Measurements from ENCODE around the gene RBM15B. TPM values are rescaled to one million over a fixed set of nuclear protein-coding genes. Genes with fewer than 3 reads are reported as not detected.

RBM15B gene
- polyA plus RNA-seq, 3 donors, result 7.1 to 10.3 (median 9.1) TPM

GRCh38 chr3:51384055-51384725, 6.9 kb upstream of the RBM15B start:
- peak overlapping the region; percentile 100 for H2AFZ ChIP-seq (ENCODE audit: insufficient read depth, low read depth, low read length, poor library complexity, severe bottlenecking)
- Mint-ChIP-seq H3K9me3 (no peaks in the 10 kb centered on the region), H3K4me1 (peaks cover 39% of the 10 kb centered on the region), H3K27ac (peak overlapping the region; percentile 96 to 99 (median 97)), H3K4me3 (peak overlapping the region; percentile 96 to 98), H3K36me3 (peaks cover 18 to 19% of the 10 kb centered on the region in 2 donors), H3K27me3 (ENCODE audit: low read depth in 3 of 3) (peaks cover 1 to 7% (median 3%) of the 10 kb centered on the region in 3 donors)
- peaks cover 55% of the 10 kb centered on the region for H3K79me2 ChIP-seq (ENCODE audit: insufficient read depth, low read length)
- TF ChIP-seq, protein P1, sequence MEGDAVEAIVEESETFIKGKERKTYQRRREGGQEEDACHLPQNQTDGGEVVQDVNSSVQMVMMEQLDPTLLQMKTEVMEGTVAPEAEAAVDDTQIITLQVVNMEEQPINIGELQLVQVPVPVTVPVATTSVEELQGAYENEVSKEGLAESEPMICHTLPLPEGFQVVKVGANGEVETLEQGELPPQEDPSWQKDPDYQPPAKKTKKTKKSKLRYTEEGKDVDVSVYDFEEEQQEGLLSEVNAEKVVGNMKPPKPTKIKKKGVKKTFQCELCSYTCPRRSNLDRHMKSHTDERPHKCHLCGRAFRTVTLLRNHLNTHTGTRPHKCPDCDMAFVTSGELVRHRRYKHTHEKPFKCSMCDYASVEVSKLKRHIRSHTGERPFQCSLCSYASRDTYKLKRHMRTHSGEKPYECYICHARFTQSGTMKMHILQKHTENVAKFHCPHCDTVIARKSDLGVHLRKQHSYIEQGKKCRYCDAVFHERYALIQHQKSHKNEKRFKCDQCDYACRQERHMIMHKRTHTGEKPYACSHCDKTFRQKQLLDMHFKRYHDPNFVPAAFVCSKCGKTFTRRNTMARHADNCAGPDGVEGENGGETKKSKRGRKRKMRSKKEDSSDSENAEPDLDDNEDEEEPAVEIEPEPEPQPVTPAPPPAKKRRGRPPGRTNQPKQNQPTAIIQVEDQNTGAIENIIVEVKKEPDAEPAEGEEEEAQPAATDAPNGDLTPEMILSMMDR (IDR thresholded peaks at IDR 0.05), result no peak
- peak overlapping the region; percentile 95 for H3K9ac ChIP-seq (ENCODE audit: insufficient read depth, low read length, poor library complexity, severe bottlenecking)
- peak in 1 of 3 donors; percentile 29 for DNase-seq
- peaks cover 34 to 44% of the 10 kb centered on the region in 2 donors for H3K4me1 ChIP-seq (ENCODE audit: control insufficient read depth in 1 of 2, insufficient read depth in 2 of 2, low read length in 2 of 2)
- H3K36me3 ChIP-seq (replicated peaks in 1 of 2; ENCODE audit: control insufficient read depth in 1 of 2, insufficient read depth in 2 of 2, low read length in 2 of 2), result peaks cover 10 to 20% of the 10 kb centered on the region in 2 donors
- intact Hi-C loops (cut with micrococcal nuclease), result loop anchor here (5.0 to 10.0 kb wide), 2 partner anchors 298 to 1151 kb away; partner anchors contain the start of genes NT5DC2 (in 1 of the 2) and UQCC5 (in 1 of the 2)
- no peaks in the 10 kb centered on the region for H3K9me3 ChIP-seq (replicated peaks in 1 of 2; ENCODE audit: control insufficient read depth in 1 of 2, insufficient read depth in 1 of 2, low read length in 2 of 2)
- peaks cover 30% of the 10 kb centered on the region for H4K20me1 ChIP-seq (ENCODE audit: insufficient read depth, low read length)
- H3K4me2 ChIP-seq (replicated peaks; ENCODE audit: extremely low read depth, low read length, poor library complexity, severe bottlenecking), result peak overlapping the region; percentile 97
- H3K27me3 ChIP-seq (ENCODE audit: control insufficient read depth in 2 of 2, insufficient read depth in 2 of 2, low read length in 2 of 2), result no peaks in the 10 kb centered on the region
- H3K27ac ChIP-seq (ENCODE audit: low read depth in 1 of 2, low read length in 2 of 2), result peak overlapping the region; percentile 64 to 97
- 0% methylated on average over 19 of the region's 29 CpGs for WGBS (ENCODE audit: insufficient coverage)
- peak overlapping the region; percentile 78 to 99 (median 83) for H3K4me3 ChIP-seq (replicated peaks in 1 of 3; ENCODE audit: low read depth in 2 of 3, low read length in 3 of 3)

GRCh38 chr3:51384726-51385473, 6.2 kb upstream of the RBM15B start, which contains the start of gene MANF:
MANF (plus strand) TSS chr3:51385291; CDS start chr3:51385343, 52 bp downstream.
- H2AFZ ChIP-seq (ENCODE audit: insufficient read depth, low read depth, low read length, poor library complexity, severe bottlenecking), result peak within 1 kb of the TSS; percentile 100
- DNase-seq, result peak; percentile 98
- H3K4me1 Mint-ChIP-seq, result peaks cover 38% of the 10 kb centered on the region
- peaks cover 21 to 23% of the 10 kb centered on the region in 2 donors for H3K36me3 Mint-ChIP-seq
- peaks cover 0 to 3% (median 1%) of the 10 kb centered on the region in 3 donors for H3K27me3 Mint-ChIP-seq (ENCODE audit: low read depth in 3 of 3)
- peak within 1 kb of the TSS; percentile 97 for H3K4me2 ChIP-seq (replicated peaks; ENCODE audit: extremely low read depth, low read length, poor library complexity, severe bottlenecking)
- H3K79me2 ChIP-seq (ENCODE audit: insufficient read depth, low read length), result peaks cover 55% of the 10 kb centered on the region
- no peaks in the 10 kb centered on the region for H3K9me3 Mint-ChIP-seq
- no peaks in the 10 kb centered on the region for H3K9me3 ChIP-seq (replicated peaks in 1 of 2; ENCODE audit: control insufficient read depth in 1 of 2, insufficient read depth in 1 of 2, low read length in 2 of 2)
- H3K9ac ChIP-seq (ENCODE audit: insufficient read depth, low read length, poor library complexity, severe bottlenecking), result peak within 1 kb of the TSS; percentile 95
- peaks cover 34 to 44% of the 10 kb centered on the region in 2 donors for H3K4me1 ChIP-seq (ENCODE audit: control insufficient read depth in 1 of 2, insufficient read depth in 2 of 2, low read length in 2 of 2)
- H3K27ac Mint-ChIP-seq, result peak within 1 kb of the TSS; percentile 96 to 99 (median 97)
- peak within 1 kb of the TSS; percentile 78 to 99 (median 83) for H3K4me3 ChIP-seq (replicated peaks in 1 of 3; ENCODE audit: low read depth in 2 of 3, low read length in 3 of 3)
- WGBS (ENCODE audit: insufficient coverage), result under 1% methylated on average over 59 of the region's 65 CpGs
- H4K20me1 ChIP-seq (ENCODE audit: insufficient read depth, low read length), result peaks cover 36% of the 10 kb centered on the region
- peaks cover 10 to 20% of the 10 kb centered on the region in 2 donors for H3K36me3 ChIP-seq (replicated peaks in 1 of 2; ENCODE audit: control insufficient read depth in 1 of 2, insufficient read depth in 2 of 2, low read length in 2 of 2)
- intact Hi-C loops (cut with micrococcal nuclease), result loop anchor here (5.0 to 10.0 kb wide), 3 partner anchors 297 to 1150 kb away; partner anchors contain the start of genes CISH (in 1 of the 2), NT5DC2 (in 1 of the 2) and UQCC5 (in 1 of the 2)
- H3K27me3 ChIP-seq (ENCODE audit: control insufficient read depth in 2 of 2, insufficient read depth in 2 of 2, low read length in 2 of 2), result no peaks in the 10 kb centered on the region
- H3K4me3 Mint-ChIP-seq, result peak within 1 kb of the TSS; percentile 96 to 98
- TF ChIP-seq, protein P1 (IDR thresholded peaks at IDR 0.05), result no peak
- peak within 1 kb of the TSS; percentile 64 to 97 for H3K27ac ChIP-seq (ENCODE audit: low read depth in 1 of 2, low read length in 2 of 2)
